DND-41 (cell line): ENCODE measurements around the gene PTPRE.
A peak's percentile ranks its signal among the peaks of the same experiment; 100 is the strongest.

Experiments used
- EZH2 ChIP-seq: IDR thresholded peaks from 3 replicates; pipeline ENCODE4 v1.6.1; 2012; ENCODE audit warnings: borderline replicate concordance, low read depth, mild to moderate bottlenecking, moderate library complexity, low read length, inconsistent platforms; ENCODE audit not compliant: severe bottlenecking
- TF ChIP-seq, protein P1 (sequence below): IDR thresholded peaks from 2 replicates; pipeline ENCODE4 v1.5.1; 2012; ENCODE audit warnings: borderline replicate concordance, low read length, moderate library complexity, mild to moderate bottlenecking; ENCODE audit not compliant: poor library complexity, severe bottlenecking; ENCODE audit errors: extremely low read depth

DNA sequence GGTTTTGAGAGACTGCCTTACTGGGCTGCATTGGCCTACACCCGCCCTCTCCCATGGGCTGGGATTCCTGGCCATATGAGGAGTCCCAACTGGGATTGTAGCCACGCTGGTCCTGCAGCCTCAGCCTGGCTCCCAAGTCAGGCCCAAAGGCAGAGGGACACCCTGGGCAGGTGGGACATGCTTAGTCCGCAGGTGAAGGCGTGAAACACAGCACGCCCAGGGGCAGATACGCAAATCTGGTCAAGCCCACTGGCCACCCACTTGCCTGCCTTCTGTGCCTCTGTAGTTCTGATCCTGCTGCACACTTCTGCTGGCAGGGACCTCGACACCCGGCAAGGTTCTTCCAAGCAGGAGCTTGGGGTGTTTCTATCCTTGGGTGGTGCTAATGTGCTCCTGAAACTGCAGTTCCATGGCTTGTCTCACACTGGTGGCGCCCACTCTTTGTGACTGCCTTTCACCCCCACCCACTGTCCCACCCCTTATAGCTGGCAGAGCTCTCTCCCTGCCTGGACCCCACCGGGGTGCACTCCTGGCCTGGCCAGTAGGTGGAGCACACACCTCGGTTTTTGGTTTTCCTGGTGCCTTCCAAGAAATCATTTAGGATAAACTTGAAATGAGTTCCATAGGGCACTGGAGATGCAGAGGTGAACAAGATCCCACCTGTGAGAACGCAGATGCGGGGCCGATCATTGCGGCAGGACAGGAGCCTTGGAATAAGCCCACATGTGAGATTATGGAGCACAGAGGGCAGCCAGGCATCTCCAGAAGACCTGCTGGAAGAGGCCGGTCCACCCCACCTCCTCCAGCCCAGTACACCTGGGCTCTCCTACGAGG lies 171.4 kb downstream of the PTPRE start:
- TF ChIP-seq, protein P1, sequence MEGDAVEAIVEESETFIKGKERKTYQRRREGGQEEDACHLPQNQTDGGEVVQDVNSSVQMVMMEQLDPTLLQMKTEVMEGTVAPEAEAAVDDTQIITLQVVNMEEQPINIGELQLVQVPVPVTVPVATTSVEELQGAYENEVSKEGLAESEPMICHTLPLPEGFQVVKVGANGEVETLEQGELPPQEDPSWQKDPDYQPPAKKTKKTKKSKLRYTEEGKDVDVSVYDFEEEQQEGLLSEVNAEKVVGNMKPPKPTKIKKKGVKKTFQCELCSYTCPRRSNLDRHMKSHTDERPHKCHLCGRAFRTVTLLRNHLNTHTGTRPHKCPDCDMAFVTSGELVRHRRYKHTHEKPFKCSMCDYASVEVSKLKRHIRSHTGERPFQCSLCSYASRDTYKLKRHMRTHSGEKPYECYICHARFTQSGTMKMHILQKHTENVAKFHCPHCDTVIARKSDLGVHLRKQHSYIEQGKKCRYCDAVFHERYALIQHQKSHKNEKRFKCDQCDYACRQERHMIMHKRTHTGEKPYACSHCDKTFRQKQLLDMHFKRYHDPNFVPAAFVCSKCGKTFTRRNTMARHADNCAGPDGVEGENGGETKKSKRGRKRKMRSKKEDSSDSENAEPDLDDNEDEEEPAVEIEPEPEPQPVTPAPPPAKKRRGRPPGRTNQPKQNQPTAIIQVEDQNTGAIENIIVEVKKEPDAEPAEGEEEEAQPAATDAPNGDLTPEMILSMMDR: peak; percentile 83
- no peak for TF ChIP-seq EZH2
